AG04449 (cell line): Measurements from ENCODE around the gene NFATC3.

ENCODE experiments used
- CTCF ChIA-PET: fragments of 350-600 bp; formaldehyde crosslinking; extraction: SDS; loops from one replicate; lab custom pipeline; 2021; ENCODE audit warnings: antibody characterized with exemption; lab: Yijun Ruan, JAX
- POLR2A ChIA-PET: fragments of 400-600, 350-600 bp; formaldehyde crosslinking; extraction: SDS; loops from one replicate; lab custom pipeline; 2020; ENCODE audit warnings: antibody characterized with exemption, inconsistent platforms; lab: Yijun Ruan, JAX
- DNase-seq: peaks from one replicate; pipeline ENCODE4 v3.0.0-alpha.2; 2010; ENCODE audit warnings: low read depth, low spot score
- H3K4me3 ChIP-seq: 2 replicates; pipeline ENCODE4 v1.5.1; 2011; ENCODE audit warnings: low read depth, mild to moderate bottlenecking, control low read depth, low read length
- TF ChIP-seq, protein P1 (sequence below): IDR thresholded peaks from one replicate; pipeline ENCODE4 v1.5.1; 2011; ENCODE audit warnings: mild to moderate bottlenecking, moderate library complexity, low read length, control low read depth, inconsistent platforms; ENCODE audit not compliant: insufficient read depth; ENCODE audit errors: missing control alignments

Gene NFATC3

DNA sequence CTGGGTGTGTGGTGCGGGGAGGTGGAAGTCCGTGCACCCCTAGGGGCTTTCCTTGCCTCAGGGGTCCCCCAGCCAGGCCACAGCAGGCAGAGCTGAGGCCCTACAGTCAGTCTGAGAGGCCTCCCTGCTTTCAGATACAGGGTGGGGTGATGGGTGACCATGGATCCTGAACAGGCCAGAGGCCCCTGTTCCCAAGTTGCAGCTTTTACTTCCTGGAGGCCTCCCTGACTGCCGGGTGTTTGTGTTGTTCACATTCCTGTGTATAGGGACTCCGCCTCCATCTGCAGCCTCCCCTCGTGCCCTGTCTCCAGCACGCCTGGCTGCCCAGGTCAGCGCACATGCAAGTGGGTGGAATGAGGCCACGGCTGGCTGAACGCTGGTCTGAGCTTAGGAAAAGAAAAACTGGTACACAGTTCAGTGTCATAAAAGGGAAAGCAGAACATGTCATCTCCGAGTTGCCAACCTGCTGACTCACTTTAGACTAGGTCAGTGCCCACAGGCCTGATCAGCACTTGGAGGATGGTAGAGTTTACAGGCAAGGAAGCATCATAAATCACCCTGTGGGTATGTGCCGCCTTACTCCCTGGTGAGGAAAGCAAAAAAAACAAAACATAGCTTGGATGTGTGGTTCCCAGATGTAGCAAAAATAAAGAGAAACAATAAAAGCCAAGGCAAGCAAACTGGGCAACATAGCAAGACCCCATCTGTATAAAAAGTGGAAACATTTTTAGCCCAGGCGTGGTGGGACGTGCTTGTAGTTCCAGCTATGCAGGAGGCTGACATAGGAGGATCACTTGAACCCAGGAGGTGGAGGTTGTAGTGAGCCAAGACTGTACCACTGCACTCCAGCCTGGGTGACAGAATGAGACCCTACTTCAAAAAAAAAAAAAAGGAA is 173.0 kb downstream of the NFATC3 start:
- peak; percentile 31 for DNase-seq
- TF ChIP-seq, protein P1, sequence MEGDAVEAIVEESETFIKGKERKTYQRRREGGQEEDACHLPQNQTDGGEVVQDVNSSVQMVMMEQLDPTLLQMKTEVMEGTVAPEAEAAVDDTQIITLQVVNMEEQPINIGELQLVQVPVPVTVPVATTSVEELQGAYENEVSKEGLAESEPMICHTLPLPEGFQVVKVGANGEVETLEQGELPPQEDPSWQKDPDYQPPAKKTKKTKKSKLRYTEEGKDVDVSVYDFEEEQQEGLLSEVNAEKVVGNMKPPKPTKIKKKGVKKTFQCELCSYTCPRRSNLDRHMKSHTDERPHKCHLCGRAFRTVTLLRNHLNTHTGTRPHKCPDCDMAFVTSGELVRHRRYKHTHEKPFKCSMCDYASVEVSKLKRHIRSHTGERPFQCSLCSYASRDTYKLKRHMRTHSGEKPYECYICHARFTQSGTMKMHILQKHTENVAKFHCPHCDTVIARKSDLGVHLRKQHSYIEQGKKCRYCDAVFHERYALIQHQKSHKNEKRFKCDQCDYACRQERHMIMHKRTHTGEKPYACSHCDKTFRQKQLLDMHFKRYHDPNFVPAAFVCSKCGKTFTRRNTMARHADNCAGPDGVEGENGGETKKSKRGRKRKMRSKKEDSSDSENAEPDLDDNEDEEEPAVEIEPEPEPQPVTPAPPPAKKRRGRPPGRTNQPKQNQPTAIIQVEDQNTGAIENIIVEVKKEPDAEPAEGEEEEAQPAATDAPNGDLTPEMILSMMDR, result no peak
- CTCF ChIA-PET, result interaction anchor here (1.0 to 8.9 kb wide), 9 partner anchors 9 to 81 kb away, joined by 3 to 374 read pairs (median 4); partner anchors contain the start of gene PLA2G15
- H3K4me3 ChIP-seq, result no peak overlapping the region
- POLR2A ChIA-PET, result interaction anchor here (0.5 to 1.2 kb wide), 4 partner anchors 14 to 203 kb away, joined by 3 read pairs; no protein-coding TSS in a partner anchor

DNA sequence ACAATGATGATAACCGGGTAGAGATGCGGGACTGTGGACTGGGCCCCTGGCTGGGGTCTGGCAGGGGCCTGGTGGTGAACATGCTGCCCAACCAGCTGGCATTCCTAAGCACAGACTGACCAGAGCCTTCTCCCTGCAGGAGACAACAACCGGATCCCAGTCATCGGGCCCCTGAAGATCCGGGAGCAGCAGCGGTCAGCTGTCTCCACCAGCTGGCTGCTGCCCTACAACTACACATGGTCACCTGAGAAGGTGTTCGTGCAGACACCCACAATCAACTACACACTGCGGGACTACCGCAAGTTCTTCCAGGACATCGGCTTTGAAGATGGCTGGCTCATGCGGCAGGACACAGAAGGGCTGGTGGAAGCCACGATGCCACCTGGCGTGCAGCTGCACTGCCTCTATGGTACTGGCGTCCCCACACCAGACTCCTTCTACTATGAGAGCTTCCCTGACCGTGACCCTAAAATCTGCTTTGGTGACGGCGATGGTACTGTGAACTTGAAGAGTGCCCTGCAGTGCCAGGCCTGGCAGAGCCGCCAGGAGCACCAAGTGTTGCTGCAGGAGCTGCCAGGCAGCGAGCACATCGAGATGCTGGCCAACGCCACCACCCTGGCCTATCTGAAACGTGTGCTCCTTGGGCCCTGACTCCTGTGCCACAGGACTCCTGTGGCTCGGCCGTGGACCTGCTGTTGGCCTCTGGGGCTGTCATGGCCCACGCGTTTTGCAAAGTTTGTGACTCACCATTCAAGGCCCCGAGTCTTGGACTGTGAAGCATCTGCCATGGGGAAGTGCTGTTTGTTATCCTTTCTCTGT is 174.0 kb downstream of the NFATC3 start:
- H3K4me3 ChIP-seq, result no peak overlapping the region
- TF ChIP-seq, protein P1, result no peak
- DNase-seq, result no peak
- ChIA-PET CTCF (interaction anchor here (1.5 to 8.9 kb wide), 9 partner anchors 11 to 252 kb away, joined by 4 to 374 read pairs (median 34); partner anchors contain the start of genes PLA2G15, PRMT7 and SLC7A6OS), POLR2A (no interaction called here)

DNA sequence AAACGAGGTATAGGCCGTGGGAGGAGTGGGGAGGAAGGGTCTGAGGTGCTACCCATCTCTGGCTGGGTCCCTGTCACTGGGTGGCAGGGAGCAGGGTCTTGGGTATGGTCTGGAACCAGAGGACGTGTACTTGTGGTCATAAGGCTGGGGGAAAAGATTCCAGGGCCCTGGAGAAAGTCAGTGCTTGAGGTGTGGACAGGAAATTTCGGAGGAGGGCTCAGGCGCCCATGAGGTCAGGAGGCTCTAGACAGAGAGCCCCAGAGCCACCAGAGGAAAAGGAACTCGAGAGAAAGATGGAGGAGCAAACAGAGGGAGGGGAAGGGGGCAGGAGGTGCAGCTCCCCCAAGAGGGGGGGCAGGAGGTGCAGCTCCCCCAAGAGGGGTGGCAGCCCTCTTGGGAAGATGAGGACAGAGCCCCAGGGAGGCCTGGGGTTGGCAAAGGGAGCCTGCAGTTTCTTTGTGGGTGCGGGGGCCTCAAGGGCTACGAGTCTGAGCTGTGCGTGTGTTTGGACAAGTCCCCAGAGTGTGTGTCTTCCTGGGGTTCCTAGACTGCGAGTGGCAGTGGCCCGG is 178.5 kb downstream of the NFATC3 start:
- TF ChIP-seq, protein P1, result no peak
- CTCF ChIA-PET, result interaction anchor here (0.8 to 8.9 kb wide), 24 partner anchors 11 to 264 kb away, joined by 3 to 374 read pairs (median 10); partner anchors contain the start of genes ESRP2, PLA2G15, PRMT7 and SLC7A6OS
- POLR2A ChIA-PET, result interaction anchor here (0.8 to 3.2 kb wide), 16 partner anchors 9 to 199 kb away, joined by 3 to 20 read pairs (median 4); partner anchors contain the start of genes PLA2G15, PRMT7 and SLC7A6OS

DNA sequence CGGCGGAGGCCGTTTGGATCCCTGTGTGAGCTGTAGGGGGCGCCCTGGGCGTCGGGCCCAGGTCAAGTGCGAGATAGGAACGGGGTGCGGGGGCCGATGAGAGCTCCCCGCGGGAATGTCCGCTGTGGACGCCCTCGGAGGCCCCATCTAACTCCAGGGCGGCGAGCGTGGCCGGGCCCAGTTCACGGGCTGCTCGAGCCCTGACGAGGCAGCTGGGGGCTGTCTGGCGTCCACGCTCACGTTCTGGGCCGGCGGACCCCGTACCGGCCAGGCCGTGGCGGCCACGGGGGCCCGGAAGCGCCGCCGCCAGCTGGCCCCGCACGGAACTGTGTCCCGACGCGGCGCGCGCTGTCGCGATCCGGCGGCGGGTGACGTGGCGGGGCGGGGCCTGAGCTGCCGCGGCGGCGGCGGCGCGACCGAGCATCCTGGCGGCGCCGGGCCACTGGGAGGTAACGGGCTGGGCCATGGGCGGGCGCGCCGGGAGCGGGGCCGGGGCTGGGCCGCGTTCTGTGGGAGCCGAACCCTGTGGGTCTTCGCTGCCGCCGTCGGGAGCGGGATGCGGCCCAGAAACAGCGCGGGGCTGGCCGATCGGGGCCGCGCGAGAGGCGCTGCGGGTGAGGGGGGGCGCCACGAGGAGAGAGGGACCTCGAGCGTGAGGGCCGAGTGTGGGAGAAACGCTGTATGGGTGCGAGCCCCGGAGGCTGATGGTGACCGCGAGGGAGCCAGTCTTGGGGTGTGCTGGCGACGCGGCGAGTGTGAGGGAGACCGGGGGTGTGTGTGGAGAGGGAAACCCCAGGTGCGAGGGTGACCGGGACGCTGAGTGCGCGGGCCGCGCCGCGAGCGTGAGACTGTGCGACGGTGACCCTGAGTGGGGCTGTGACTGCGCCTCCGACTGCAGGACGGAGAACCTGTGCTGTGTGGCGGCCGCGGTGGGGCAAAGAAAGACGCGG is 179.2 kb downstream of the NFATC3 start, which contains the start of gene SLC7A6:
SLC7A6 (plus strand) TSS at position 399 of the 950 bp plus-strand sequence. CDS start 10,201 bp downstream, outside the sequence.
- no peak for DNase-seq
- ChIA-PET CTCF (interaction anchor here (0.7 to 8.9 kb wide), 25 partner anchors 11 to 263 kb away, joined by 3 to 374 read pairs (median 10); partner anchors contain the start of genes ESRP2, PLA2G15, PRMT7 and SLC7A6OS), POLR2A (interaction anchor here (0.8 to 3.2 kb wide), 17 partner anchors 8 to 200 kb away, joined by 3 to 20 read pairs (median 4); partner anchors contain the start of genes PLA2G15, PRMT7 and SLC7A6OS)
- TF ChIP-seq, protein P1, result peak; percentile 82
- H3K4me3 ChIP-seq, result peak within 1 kb of the TSS; percentile 98

More for the DNA sequence above, 178.5 kb downstream of the NFATC3 start:
- no peak for DNase-seq
- peak overlapping the region; percentile 98 for H3K4me3 ChIP-seq
